HG02642 (cell line): ENCODE measurements around the gene PRRC2A.

Source experiments
- ATAC-seq: cut with Tn5 transposase; IDR thresholded peaks from one replicate; pipeline ENCODE4 v1.9.1; 2021; ENCODE audit warnings: mild to moderate bottlenecking; ENCODE audit not compliant: unreplicated experiment, poor library complexity

The PRRC2A gene

DNA sequence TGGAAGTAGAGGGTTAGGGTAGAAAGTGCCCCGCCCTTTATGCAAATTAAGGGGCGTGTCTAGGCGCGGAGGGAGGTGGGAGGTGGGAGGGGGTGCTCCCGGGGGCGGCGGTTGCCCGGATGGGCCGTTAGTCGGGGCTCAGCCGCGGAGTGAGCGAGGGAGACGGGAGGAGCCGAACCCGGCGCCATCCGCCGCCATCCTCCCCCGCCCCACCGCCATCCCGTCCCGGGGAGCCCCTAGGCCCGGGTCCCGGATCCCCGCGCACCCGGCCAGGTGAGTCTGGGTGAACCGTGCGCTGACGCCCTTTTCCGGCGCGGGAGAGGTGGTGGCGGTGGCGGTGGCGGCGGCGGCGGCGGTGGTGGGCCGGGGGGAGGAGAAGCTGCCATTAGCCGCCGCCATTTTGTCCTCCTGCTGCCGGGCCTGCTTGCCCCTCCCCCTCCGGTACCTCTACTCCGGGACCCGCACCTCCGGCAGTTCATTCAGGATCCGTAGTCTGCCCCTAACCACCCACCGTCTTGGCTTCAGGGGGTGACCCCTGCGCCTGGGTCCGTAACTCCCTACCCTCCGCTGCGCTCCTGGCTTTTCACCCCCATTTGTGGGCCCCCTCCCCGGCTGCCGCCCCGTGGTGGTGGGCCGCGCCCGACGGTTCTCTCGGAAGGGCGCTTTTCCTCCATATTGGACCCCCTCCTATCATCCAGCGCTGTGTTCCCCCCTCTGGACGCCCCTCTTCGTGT lies at the start of gene PRRC2A:
PRRC2A (plus strand) TSS at position 130 of the 734 bp plus-strand sequence. CDS start 2,075 bp downstream, outside the sequence.
- peak; percentile 60 for ATAC-seq

- peak; percentile 36 for ATAC-seq
Observed at GRCh38 chr6:31572041-31572911, 48.2 kb upstream of the PRRC2A start, which contains the start of gene LTA. Gene LTA, plus strand, starts transcription at chr6:31572289. Its CDS starts 454 bp downstream, at chr6:31572743.

DNA sequence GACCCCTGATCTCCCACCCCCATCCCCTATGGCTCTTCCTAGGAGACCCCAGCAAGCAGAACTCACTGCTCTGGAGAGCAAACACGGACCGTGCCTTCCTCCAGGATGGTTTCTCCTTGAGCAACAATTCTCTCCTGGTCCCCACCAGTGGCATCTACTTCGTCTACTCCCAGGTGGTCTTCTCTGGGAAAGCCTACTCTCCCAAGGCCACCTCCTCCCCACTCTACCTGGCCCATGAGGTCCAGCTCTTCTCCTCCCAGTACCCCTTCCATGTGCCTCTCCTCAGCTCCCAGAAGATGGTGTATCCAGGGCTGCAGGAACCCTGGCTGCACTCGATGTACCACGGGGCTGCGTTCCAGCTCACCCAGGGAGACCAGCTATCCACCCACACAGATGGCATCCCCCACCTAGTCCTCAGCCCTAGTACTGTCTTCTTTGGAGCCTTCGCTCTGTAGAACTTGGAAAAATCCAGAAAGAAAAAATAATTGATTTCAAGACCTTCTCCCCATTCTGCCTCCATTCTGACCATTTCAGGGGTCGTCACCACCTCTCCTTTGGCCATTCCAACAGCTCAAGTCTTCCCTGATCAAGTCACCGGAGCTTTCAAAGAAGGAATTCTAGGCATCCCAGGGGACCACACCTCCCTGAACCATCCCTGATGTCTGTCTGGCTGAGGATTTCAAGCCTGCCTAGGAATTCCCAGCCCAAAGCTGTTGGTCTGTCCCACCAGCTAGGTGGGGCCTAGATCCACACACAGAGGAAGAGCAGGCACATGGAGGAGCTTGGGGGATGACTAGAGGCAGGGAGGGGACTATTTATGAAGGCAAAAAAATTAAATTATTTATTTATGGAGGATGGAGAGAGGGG lies 47.0 kb upstream of the PRRC2A start:
- no peak for ATAC-seq

DNA sequence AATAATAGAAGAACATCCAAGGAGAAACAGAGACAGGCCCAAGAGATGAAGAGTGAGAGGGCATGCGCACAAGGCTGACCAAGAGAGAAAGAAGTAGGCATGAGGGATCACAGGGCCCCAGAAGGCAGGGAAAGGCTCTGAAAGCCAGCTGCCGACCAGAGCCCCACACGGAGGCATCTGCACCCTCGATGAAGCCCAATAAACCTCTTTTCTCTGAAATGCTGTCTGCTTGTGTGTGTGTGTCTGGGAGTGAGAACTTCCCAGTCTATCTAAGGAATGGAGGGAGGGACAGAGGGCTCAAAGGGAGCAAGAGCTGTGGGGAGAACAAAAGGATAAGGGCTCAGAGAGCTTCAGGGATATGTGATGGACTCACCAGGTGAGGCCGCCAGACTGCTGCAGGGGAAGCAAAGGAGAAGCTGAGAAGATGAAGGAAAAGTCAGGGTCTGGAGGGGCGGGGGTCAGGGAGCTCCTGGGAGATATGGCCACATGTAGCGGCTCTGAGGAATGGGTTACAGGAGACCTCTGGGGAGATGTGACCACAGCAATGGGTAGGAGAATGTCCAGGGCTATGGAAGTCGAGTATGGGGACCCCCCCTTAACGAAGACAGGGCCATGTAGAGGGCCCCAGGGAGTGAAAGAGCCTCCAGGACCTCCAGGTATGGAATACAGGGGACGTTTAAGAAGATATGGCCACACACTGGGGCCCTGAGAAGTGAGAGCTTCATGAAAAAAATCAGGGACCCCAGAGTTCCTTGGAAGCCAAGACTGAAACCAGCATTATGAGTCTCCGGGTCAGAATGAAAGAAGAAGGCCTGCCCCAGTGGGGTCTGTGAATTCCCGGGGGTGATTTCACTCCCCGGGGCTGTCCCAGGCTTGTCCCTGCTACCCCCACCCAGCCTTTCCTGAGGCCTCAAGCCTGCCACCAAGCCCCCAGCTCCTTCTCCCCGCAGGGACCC lies 46.1 kb upstream of the PRRC2A start:
- ATAC-seq, result no peak

- no peak for ATAC-seq
Observed at GRCh38 chr6:31575335-31575901, 45.1 kb upstream of the PRRC2A start, which contains the start of gene TNF. Gene TNF, plus strand, starts transcription at chr6:31575565. Its CDS starts 177 bp downstream, at chr6:31575742.

- no peak for ATAC-seq
Observed at GRCh38 chr6:31575952-31576685, 44.4 kb upstream of the PRRC2A start.

GRCh38 chr6:31576897-31577578 lies 43.5 kb upstream of the PRRC2A start:
- no peak for ATAC-seq

DNA sequence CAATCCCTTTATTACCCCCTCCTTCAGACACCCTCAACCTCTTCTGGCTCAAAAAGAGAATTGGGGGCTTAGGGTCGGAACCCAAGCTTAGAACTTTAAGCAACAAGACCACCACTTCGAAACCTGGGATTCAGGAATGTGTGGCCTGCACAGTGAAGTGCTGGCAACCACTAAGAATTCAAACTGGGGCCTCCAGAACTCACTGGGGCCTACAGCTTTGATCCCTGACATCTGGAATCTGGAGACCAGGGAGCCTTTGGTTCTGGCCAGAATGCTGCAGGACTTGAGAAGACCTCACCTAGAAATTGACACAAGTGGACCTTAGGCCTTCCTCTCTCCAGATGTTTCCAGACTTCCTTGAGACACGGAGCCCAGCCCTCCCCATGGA lies 42.9 kb upstream of the PRRC2A start:
- ATAC-seq, result no peak

DNA sequence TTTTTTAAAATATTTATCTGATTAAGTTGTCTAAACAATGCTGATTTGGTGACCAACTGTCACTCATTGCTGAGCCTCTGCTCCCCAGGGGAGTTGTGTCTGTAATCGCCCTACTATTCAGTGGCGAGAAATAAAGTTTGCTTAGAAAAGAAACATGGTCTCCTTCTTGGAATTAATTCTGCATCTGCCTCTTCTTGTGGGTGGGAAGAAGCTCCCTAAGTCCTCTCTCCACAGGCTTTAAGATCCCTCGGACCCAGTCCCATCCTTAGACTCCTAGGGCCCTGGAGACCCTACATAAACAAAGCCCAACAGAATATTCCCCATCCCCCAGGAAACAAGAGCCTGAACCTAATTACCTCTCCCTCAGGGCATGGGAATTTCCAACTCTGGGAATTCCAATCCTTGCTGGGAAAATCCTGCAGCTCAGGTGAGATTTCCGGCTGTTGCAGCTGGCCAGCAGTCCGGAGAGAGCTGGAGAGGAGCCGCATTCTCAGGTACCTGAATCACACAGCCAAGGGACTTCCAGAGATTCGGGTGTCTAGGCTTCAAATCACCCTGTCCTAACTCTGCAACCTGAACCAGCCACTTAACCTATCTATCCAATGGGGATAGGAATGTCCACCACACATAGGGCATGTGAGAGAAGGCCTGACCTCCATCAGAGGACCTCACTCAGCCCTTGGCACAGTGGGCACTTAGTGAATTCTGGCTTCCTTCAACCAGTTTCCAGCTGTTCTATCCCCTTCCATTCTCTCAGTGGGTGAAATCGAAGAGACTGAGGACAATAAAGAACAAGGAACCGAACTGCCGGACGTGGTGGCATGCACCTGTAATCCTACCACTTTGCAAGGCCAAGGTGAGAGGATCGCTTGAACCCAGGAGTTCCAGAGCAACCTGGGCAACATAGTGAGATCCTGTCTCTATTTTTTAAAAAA lies 42.1 kb upstream of the PRRC2A start:
- no peak for ATAC-seq

DNA sequence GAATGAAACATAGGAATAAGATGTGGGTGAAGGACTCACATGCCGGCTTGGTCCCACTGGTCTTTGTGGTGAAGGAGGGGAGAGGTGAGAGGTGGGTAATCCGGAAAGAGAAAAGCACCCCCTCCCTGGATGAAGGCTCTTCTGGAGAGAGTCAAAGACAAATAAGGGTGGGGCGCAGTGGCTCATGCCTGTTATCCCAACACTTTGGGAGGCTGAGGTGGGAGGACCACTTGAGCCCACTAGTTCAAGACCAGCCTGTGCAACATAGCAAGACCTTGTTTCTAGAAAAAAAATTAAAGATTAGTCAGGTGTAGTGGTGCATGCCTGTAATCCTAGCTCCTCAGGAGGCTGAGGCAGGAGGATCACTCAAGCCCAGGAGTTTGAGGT lies 41.4 kb upstream of the PRRC2A start:
- ATAC-seq, result no peak

DNA sequence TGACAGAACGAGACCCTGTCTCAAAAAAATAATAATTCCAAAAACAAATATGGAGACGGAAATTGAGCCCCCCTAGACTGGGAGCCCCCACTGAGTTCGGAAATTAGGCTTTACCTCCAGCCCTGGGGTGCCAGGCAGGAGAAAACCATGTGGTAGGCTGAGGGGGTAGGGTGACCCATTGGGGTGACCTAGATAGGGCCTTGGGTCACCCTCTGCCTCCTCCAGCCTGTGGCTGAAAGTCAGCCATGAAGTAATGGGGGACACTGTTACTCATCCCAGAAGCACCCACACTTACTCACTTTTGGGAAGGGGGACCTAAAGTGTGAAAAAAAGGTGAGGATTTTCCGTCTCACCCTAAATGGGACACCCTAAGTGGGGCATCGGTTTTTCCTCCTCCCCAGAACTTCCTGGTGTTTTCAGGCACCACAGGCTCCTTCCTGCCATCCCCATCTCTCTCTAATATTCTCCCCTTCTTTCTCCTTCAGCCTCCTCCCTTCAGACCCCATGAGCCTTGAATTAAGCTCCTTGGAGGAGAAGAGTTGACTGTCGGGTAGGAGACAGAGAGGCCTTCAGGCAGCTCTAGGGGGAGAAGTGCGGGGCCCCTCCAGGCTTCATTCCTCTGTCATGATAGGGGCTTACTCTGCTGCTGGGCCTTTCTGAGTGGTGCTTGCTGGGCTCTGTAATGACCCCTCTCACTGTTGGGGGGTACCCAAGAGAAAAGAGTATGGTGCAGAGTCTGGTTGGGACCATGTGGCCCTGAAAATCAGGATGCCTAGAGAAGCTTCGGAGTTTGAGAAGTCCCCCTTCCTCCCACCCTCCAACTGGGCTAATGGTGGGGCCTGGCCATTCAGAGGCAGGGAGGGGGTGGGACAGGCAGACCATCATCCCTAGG lies 40.7 kb upstream of the PRRC2A start:
- no peak for ATAC-seq

DNA sequence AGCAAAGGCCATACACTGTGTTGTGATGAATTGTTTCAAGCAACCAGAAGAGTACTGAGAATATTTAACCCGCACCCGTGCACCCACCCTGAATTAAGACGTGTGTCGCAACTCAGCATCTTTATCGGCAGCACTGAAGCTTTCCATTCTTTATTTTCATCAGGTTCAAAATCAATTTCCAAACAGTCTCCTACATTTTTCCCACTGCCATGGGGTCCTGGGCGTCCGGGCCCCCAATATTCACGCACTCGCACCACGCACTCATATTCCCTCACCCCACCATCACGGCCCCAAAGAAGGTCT lies 40.1 kb upstream of the PRRC2A start:
- no peak for ATAC-seq

- ATAC-seq, result peak; percentile 69
Observed at GRCh38 chr6:31580807-31581433, 39.6 kb upstream of the PRRC2A start.

GRCh38 chr6:31581434-31582229 lies 38.9 kb upstream of the PRRC2A start:
- no peak for ATAC-seq

DNA sequence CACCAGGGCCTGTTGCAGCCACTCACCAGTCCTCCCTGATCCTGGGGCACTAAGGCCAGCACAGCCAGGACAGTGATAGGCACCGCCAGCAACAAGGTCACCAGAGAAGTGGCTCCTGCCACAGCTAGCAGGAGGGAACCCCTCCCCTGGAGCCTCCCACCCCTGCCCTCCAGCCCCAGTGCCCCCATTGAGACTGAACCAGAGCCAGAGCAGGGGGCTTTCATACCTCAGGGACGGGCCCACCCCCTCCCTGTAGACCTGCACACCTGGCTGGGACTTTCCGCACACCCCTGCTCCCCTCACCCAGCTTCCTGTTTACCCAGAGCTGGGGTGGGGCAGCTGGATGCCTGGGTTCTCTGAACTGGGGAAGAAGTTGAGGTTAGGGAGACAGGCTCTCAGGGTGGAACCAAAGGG lies 38.3 kb upstream of the PRRC2A start, which contains the start of gene LTB:
LTB (minus strand) TSS at position 195 of the 414 bp plus-strand sequence; CDS start at position 188, 7 bp downstream.
- no peak for ATAC-seq
